Liver (tissue), 3 donors: ENCODE results near the gene HSH2D.

Experiments
- CTCF ChIP-seq: fragments of 150-350 bp; IDR thresholded peaks from 2 replicates; pipeline ENCODE4 v1.5.1; 2017; ENCODE audit warnings: improper control_type of control experiment, low read depth, low read length; ENCODE audit not compliant: missing input control
- EGR1 ChIP-seq, 2 donors: IDR thresholded peaks; 2 replicates each; pipeline ENCODE4 v1.6.1; 2016 to 2018; ENCODE audit warnings: antibody characterized with exemption in 2 of 2, low read depth in 2 of 2
- GABPA ChIP-seq, 2 donors: IDR thresholded peaks in 1 of 2; conservative IDR thresholded peaks in 1 of 2; 2 replicates each; pipeline ENCODE4 v1.6.1; 2016; ENCODE audit warnings: antibody characterized with exemption in 2 of 2, mild to moderate bottlenecking in 1 of 2, moderate library complexity in 1 of 2
- JUND ChIP-seq, 2 donors: IDR thresholded peaks; 2 replicates each; pipeline ENCODE4 v1.6.1; 2016; ENCODE audit warnings: antibody characterized with exemption in 2 of 2
- MAX ChIP-seq: IDR thresholded peaks from 2 replicates; pipeline ENCODE4 v1.6.1; 2016; ENCODE audit warnings: antibody characterized with exemption
- TAF1 ChIP-seq: conservative IDR thresholded peaks from 2 replicates; pipeline ENCODE4 v1.6.1; 2016; ENCODE audit warnings: antibody characterized with exemption, mild to moderate bottlenecking
- YY1 ChIP-seq: IDR thresholded peaks from 2 replicates; pipeline ENCODE4 v1.6.1; 2016; ENCODE audit warnings: antibody characterized with exemption, mild to moderate bottlenecking
- ZBTB33 ChIP-seq: IDR thresholded peaks from 2 replicates; pipeline ENCODE4 v1.6.1; 2016; ENCODE audit warnings: antibody characterized with exemption
- TF ChIP-seq, protein P1 (sequence below): IDR thresholded peaks from 2 replicates; pipeline ENCODE4 v1.6.1; 2016; ENCODE audit warnings: antibody characterized with exemption, mild to moderate bottlenecking
- donor health status: healthy.
- donor health status: healthy.

DNA sequence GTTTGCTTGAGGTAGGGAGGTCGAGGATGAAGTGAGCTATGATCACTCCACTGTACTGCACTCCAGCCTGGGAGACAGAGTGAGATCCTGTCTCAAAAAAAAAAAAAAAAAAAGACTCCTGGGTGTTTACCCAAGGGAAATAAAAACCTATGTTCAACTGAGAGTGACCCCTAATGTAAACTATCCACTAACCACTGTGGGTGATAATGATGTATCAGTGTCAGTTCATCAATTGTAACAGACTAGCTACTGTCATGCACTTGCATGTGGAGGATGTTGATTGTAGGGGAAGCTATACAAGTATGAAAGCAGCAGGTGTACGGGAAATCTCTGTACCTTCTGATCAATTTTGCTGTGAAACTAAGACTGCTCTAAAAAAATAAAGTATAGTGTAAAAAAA lies 32.5 kb downstream of the HSH2D start:
- TF ChIP-seq ZBTB33 = no peak
- TF ChIP-seq CTCF = no peak
- TF ChIP-seq GABPA (IDR thresholded peaks at IDR 0.05 in 1 of 2, conservative IDR thresholded peaks at IDR 0.05 in 1 of 2) = no peak
- no peak for TF ChIP-seq TAF1
- no peak for TF ChIP-seq EGR1 (IDR thresholded peaks at IDR 0.05; ENCODE audit: low read depth in 2 of 2)
- TF ChIP-seq, protein P1, sequence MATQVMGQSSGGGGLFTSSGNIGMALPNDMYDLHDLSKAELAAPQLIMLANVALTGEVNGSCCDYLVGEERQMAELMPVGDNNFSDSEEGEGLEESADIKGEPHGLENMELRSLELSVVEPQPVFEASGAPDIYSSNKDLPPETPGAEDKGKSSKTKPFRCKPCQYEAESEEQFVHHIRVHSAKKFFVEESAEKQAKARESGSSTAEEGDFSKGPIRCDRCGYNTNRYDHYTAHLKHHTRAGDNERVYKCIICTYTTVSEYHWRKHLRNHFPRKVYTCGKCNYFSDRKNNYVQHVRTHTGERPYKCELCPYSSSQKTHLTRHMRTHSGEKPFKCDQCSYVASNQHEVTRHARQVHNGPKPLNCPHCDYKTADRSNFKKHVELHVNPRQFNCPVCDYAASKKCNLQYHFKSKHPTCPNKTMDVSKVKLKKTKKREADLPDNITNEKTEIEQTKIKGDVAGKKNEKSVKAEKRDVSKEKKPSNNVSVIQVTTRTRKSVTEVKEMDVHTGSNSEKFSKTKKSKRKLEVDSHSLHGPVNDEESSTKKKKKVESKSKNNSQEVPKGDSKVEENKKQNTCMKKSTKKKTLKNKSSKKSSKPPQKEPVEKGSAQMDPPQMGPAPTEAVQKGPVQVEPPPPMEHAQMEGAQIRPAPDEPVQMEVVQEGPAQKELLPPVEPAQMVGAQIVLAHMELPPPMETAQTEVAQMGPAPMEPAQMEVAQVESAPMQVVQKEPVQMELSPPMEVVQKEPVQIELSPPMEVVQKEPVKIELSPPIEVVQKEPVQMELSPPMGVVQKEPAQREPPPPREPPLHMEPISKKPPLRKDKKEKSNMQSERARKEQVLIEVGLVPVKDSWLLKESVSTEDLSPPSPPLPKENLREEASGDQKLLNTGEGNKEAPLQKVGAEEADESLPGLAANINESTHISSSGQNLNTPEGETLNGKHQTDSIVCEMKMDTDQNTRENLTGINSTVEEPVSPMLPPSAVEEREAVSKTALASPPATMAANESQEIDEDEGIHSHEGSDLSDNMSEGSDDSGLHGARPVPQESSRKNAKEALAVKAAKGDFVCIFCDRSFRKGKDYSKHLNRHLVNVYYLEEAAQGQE = no peak
- TF ChIP-seq JUND (IDR thresholded peaks at IDR 0.05) = no peak
- no peak for TF ChIP-seq YY1
- TF ChIP-seq MAX = no peak
